ENCODE measurements around the gene AKAP12. TPM values are rescaled to one million over a fixed set of nuclear protein-coding genes. Genes with fewer than 3 reads are reported as not detected.
"Not testable (repeated sequence)": the region's sequence is repeated elsewhere in the genome, so short reads cannot be mapped to it uniquely, and the experiment has no call there.

The AKAP12 gene
- total RNA-seq, 1 donor from 2014 or later = 0.47 TPM

GRCh38 chr6:151326116-151326825, 86.5 kb downstream of the AKAP12 start:
- H3K4me3 Mint-ChIP-seq = peak overlapping the region; percentile 70
- DNase-seq (ENCODE audit: low spot score) = no peak
- H3K27me3 Mint-ChIP-seq (ENCODE audit: insufficient read depth) = peaks cover 43% of the 10 kb centered on the region
- no peaks in the 10 kb centered on the region for H3K36me3 Mint-ChIP-seq (ENCODE audit: low read depth)
- H3K4me1 Mint-ChIP-seq (ENCODE audit: low read depth) = peaks cover 19% of the 10 kb centered on the region
- no peak overlapping the region for H3K27ac Mint-ChIP-seq
- no peaks in the 10 kb centered on the region for H3K9me3 Mint-ChIP-seq
- intact Hi-C loops (cut with micrococcal nuclease) = no loop called here

GRCh38 chr6:151327101-151327500, 87.3 kb downstream of the AKAP12 start:
- no peak for DNase-seq (ENCODE audit: low spot score)
- peaks cover 19% of the 10 kb centered on the region for H3K4me1 Mint-ChIP-seq (ENCODE audit: low read depth)
- H3K4me3 Mint-ChIP-seq = no peak overlapping the region
- no peak overlapping the region for H3K27ac Mint-ChIP-seq
- no peaks in the 10 kb centered on the region for H3K36me3 Mint-ChIP-seq (ENCODE audit: low read depth)
- H3K9me3 Mint-ChIP-seq = no peaks in the 10 kb centered on the region
- H3K27me3 Mint-ChIP-seq (ENCODE audit: insufficient read depth) = peaks cover 43% of the 10 kb centered on the region
- intact Hi-C loops (cut with micrococcal nuclease) = no loop called here

- DNase-seq (ENCODE audit: low spot score) = no peak
- no peaks in the 10 kb centered on the region for H3K9me3 Mint-ChIP-seq
- peaks cover 7% of the 10 kb centered on the region for H3K4me1 Mint-ChIP-seq (ENCODE audit: low read depth)
- H3K36me3 Mint-ChIP-seq (ENCODE audit: low read depth) = no peaks in the 10 kb centered on the region
- H3K27ac Mint-ChIP-seq = no peak overlapping the region
- intact Hi-C loops (cut with micrococcal nuclease) = no loop called here
- H3K4me3 Mint-ChIP-seq = no peak overlapping the region
- H3K27me3 Mint-ChIP-seq (ENCODE audit: insufficient read depth) = peaks cover 33% of the 10 kb centered on the region
These were observed 90.4 kb downstream of the AKAP12 start for GRCh38 chr6:151330130-151330696.

GRCh38 chr6:151335930-151336329, 96.2 kb downstream of the AKAP12 start:
- Mint-ChIP-seq H3K9me3 (no peaks in the 10 kb centered on the region), H3K27ac (no peak overlapping the region), H3K4me1 (ENCODE audit: low read depth) (no peaks in the 10 kb centered on the region), H3K36me3 (ENCODE audit: low read depth) (no peaks in the 10 kb centered on the region), H3K27me3 (ENCODE audit: insufficient read depth) (peaks cover 8% of the 10 kb centered on the region), H3K4me3 (no peak overlapping the region)
- intact Hi-C loops (cut with micrococcal nuclease) = loop anchor here (1.0 to 2.0 kb wide), 4 partner anchors 45 to 518 kb away; no protein-coding TSS in a partner anchor
- no peak for DNase-seq (ENCODE audit: low spot score)

GRCh38 chr6:151338651-151339200, 99.0 kb downstream of the AKAP12 start:
- H3K4me1 Mint-ChIP-seq (ENCODE audit: low read depth) = no peaks in the 10 kb centered on the region
- intact Hi-C loops (cut with micrococcal nuclease) = no loop called here
- no peak overlapping the region for H3K4me3 Mint-ChIP-seq
- H3K27me3 Mint-ChIP-seq (ENCODE audit: insufficient read depth) = peaks cover 8% of the 10 kb centered on the region
- DNase-seq (ENCODE audit: low spot score) = no peak
- no peaks in the 10 kb centered on the region for H3K9me3 Mint-ChIP-seq
- no peak overlapping the region for H3K27ac Mint-ChIP-seq
- H3K36me3 Mint-ChIP-seq (ENCODE audit: low read depth) = no peaks in the 10 kb centered on the region

GRCh38 chr6:151339369-151339768, 99.6 kb downstream of the AKAP12 start:
- Mint-ChIP-seq H3K4me3 (no peak overlapping the region), H3K27ac (no peak overlapping the region), H3K27me3 (ENCODE audit: insufficient read depth) (peaks cover 9% of the 10 kb centered on the region), H3K4me1 (ENCODE audit: low read depth) (no peaks in the 10 kb centered on the region), H3K9me3 (no peaks in the 10 kb centered on the region), H3K36me3 (ENCODE audit: low read depth) (no peaks in the 10 kb centered on the region)
- intact Hi-C loops (cut with micrococcal nuclease) = no loop called here
- DNase-seq (ENCODE audit: low spot score) = no peak

- H3K4me1 Mint-ChIP-seq (ENCODE audit: low read depth) = no peaks in the 10 kb centered on the region
- intact Hi-C loops (cut with micrococcal nuclease) = no loop called here
These were observed 100.6 kb downstream of the AKAP12 start for GRCh38 chr6:151340219-151340978.

GRCh38 chr6:151341476-151342195, 101.9 kb downstream of the AKAP12 start:
- DNase-seq (ENCODE audit: low spot score) = no peak
- intact Hi-C loops (cut with micrococcal nuclease) = no loop called here
- Mint-ChIP-seq H3K27me3 (ENCODE audit: insufficient read depth) (peaks cover 12% of the 10 kb centered on the region), H3K27ac (no peak overlapping the region), H3K9me3 (no peaks in the 10 kb centered on the region), H3K4me1 (ENCODE audit: low read depth) (no peaks in the 10 kb centered on the region), H3K36me3 (ENCODE audit: low read depth) (no peaks in the 10 kb centered on the region), H3K4me3 (no peak overlapping the region)

More at GRCh38 chr6:151340219-151340978, 100.6 kb downstream of the AKAP12 start:
- Mint-ChIP-seq H3K27ac (no peak overlapping the region), H3K36me3 (ENCODE audit: low read depth) (no peaks in the 10 kb centered on the region), H3K4me3 (no peak overlapping the region), H3K9me3 (no peaks in the 10 kb centered on the region), H3K27me3 (ENCODE audit: insufficient read depth) (peaks cover 10% of the 10 kb centered on the region)
- DNase-seq (ENCODE audit: low spot score) = no peak

- peaks cover 12% of the 10 kb centered on the region for H3K27me3 Mint-ChIP-seq (ENCODE audit: insufficient read depth)
- H3K9me3 Mint-ChIP-seq; H3K4me1 Mint-ChIP-seq (ENCODE audit: low read depth); H3K36me3 Mint-ChIP-seq (ENCODE audit: low read depth); H3K4me3 Mint-ChIP-seq; intact Hi-C loops (cut with micrococcal nuclease); H3K27ac Mint-ChIP-seq; DNase-seq (ENCODE audit: low spot score): not testable (repeated sequence)
These were observed 103.0 kb downstream of the AKAP12 start for GRCh38 chr6:151342750-151343149.

GRCh38 chr6:151349651-151350270, 110.0 kb downstream of the AKAP12 start:
- Mint-ChIP-seq H3K36me3 (ENCODE audit: low read depth) (no peaks in the 10 kb centered on the region), H3K4me1 (ENCODE audit: low read depth) (no peaks in the 10 kb centered on the region), H3K4me3 (no peak overlapping the region), H3K27ac (no peak overlapping the region), H3K9me3 (no peaks in the 10 kb centered on the region), H3K27me3 (ENCODE audit: insufficient read depth) (peaks cover 5% of the 10 kb centered on the region)
- no peak for DNase-seq (ENCODE audit: low spot score)
- intact Hi-C loops (cut with micrococcal nuclease) = no loop called here

GRCh38 chr6:151350442-151351145, 110.8 kb downstream of the AKAP12 start:
- intact Hi-C loops (cut with micrococcal nuclease) = no loop called here

More at GRCh38 chr6:151350442-151351145, 110.8 kb downstream of the AKAP12 start:
- H3K36me3 Mint-ChIP-seq (ENCODE audit: low read depth) = no peaks in the 10 kb centered on the region
- H3K4me1 Mint-ChIP-seq (ENCODE audit: low read depth) = no peaks in the 10 kb centered on the region
- no peak overlapping the region for H3K27ac Mint-ChIP-seq
- peaks cover 5% of the 10 kb centered on the region for H3K27me3 Mint-ChIP-seq (ENCODE audit: insufficient read depth)
- no peak overlapping the region for H3K4me3 Mint-ChIP-seq
- DNase-seq (ENCODE audit: low spot score) = no peak
- H3K9me3 Mint-ChIP-seq = no peaks in the 10 kb centered on the region
